A549 (cell line): ENCODE data around the gene AUTS2. TPM values are rescaled to one million over a fixed set of nuclear protein-coding genes. Genes with fewer than 3 reads are reported as not detected.

Experiments
- ATAC-seq, 2 experiments: fragments of 200-7000 bp in 1 of 2; fragments of >200 bp in 1 of 2; cut with Nextera tagmentation in 1 of 2; cut with Tn5 transposase in 1 of 2; 3 replicates each; pipeline versions ENCODE4 v1.8.0 to v1.9.1; 2018 to 2020; ENCODE audit warnings: mild to moderate bottlenecking in 1 of 2, moderate library complexity in 1 of 2
- CTCF ChIA-PET: fragments of 300-600 bp; sonication (Branson Sonifier 250); formaldehyde crosslinking; extraction: SDS; loops from one replicate; lab custom pipeline; 2021; ENCODE audit warnings: antibody characterized with exemption, inconsistent platforms; lab: Yijun Ruan, JAX
- POLR2A ChIA-PET: fragments of 350-600 bp; formaldehyde crosslinking; extraction: SDS; loops from one replicate; lab custom pipeline; 2021; ENCODE audit warnings: antibody characterized with exemption, inconsistent platforms; lab: Yijun Ruan, JAX
- DNase-seq, 2 experiments: peaks; one replicate each; pipeline versions ENCODE4 v3.0.0 to v3.0.0-alpha.2; 2011 to 2016; ENCODE audit warnings: low read depth in 1 of 2, low spot score in 1 of 2
- FAIRE-seq: peaks from 2 replicates; lab custom pipeline; 2011; peaks lifted over from hg19 to GRCh38; lab: Jason Lieb, UNC
- H3K27ac ChIP-seq, 2 experiments: fragments of >200 bp; sonication (Bioruptor Twin); formaldehyde crosslinking; 3 replicates each; pipeline ENCODE4 v1.5.1; 2016 to 2017
- H3K4me1 ChIP-seq: fragments of >200 bp; sonication (Bioruptor Twin); formaldehyde crosslinking; 3 replicates; pipeline ENCODE4 v1.6.1; 2016
- H3K4me2 ChIP-seq: fragments of >200 bp; sonication (Bioruptor Twin); formaldehyde crosslinking; 3 replicates; pipeline ENCODE4 v1.6.1; 2016
- H3K4me3 ChIP-seq: fragments of >200 bp; sonication (Bioruptor Twin); formaldehyde crosslinking; 3 replicates; pipeline ENCODE4 v1.5.1; 2016
- H3K9me3 ChIP-seq: fragments of >200 bp; sonication (Bioruptor Twin); formaldehyde crosslinking; 3 replicates; pipeline ENCODE4 v1.6.1; 2016
- CBX2 ChIP-seq: fragments of 200-600 bp; sonication (generic); IDR thresholded peaks from 2 replicates; pipeline ENCODE4 v1.6.1; 2016; ENCODE audit warnings: low read depth, mild to moderate bottlenecking, borderline replicate concordance
- CBX8 ChIP-seq: fragments of 200-600 bp; sonication (generic); IDR thresholded peaks from 2 replicates; pipeline ENCODE4 v1.6.1; 2016
- CEBPB ChIP-seq, 2 experiments: fragments of >200 bp in 1 of 2; sonication (Bioruptor Twin) in 1 of 2; formaldehyde crosslinking in 1 of 2; IDR thresholded peaks; 2 replicates each; pipeline ENCODE4 v1.6.1; 2012 to 2016
- FOSB ChIP-seq: fragments of 250-450 bp; sonication (Bioruptor Pico); IDR thresholded peaks from 2 replicates; pipeline ENCODE4 v1.5.0; 2020; ENCODE audit warnings: mild to moderate bottlenecking, moderate library complexity
- HMGXB4 ChIP-seq: fragments of 250-450 bp; sonication (Bioruptor Pico); IDR thresholded peaks from 2 replicates; pipeline ENCODE4 v1.5.0; 2021; ENCODE audit warnings: mild to moderate bottlenecking, moderate library complexity, borderline replicate concordance
- HOXB5 ChIP-seq: fragments of 250-450 bp; sonication (Bioruptor Pico); IDR thresholded peaks from 2 replicates; pipeline ENCODE4 v1.5.0; 2020; ENCODE audit warnings: mild to moderate bottlenecking, moderate library complexity
- KDM1A ChIP-seq: fragments of 200-600 bp; sonication (generic); IDR thresholded peaks from 2 replicates; pipeline ENCODE4 v1.6.1; 2016; ENCODE audit warnings: low read depth, mild to moderate bottlenecking
- KDM5A ChIP-seq: fragments of 200-600 bp; sonication (generic); IDR thresholded peaks from 2 replicates; pipeline ENCODE4 v1.6.1; 2016; ENCODE audit warnings: antibody characterized with exemption, mild to moderate bottlenecking
- NFE2L2 ChIP-seq: fragments of 150-350 bp; conservative IDR thresholded peaks from 2 replicates; pipeline ENCODE4 v1.6.1; 2014; ENCODE audit warnings: low read length
- NPAS2 ChIP-seq: fragments of 250-450 bp; sonication (Bioruptor Pico); IDR thresholded peaks from 2 replicates; pipeline ENCODE4 v1.8.0; 2022; ENCODE audit warnings: mild to moderate bottlenecking, moderate library complexity, borderline replicate concordance
- NR3C1 ChIP-seq: fragments of >200 bp; sonication (Bioruptor Twin); formaldehyde crosslinking; IDR thresholded peaks from 3 replicates; pipeline ENCODE4 v1.6.1; 2017
- PBX3 ChIP-seq: IDR thresholded peaks from 2 replicates; pipeline ENCODE4 v1.6.1; 2012
- RAD21 ChIP-seq, 2 experiments: fragments of >200 bp in 1 of 2; sonication (Bioruptor Twin) in 1 of 2; formaldehyde crosslinking in 1 of 2; IDR thresholded peaks in 1 of 2; conservative IDR thresholded peaks in 1 of 2; 2 replicates in 1 of 2; 3 replicates in 1 of 2; pipeline ENCODE4 v1.6.1; 2012 to 2018; ENCODE audit warnings: inconsistent platforms in 1 of 2
- SMC3 ChIP-seq: fragments of >200 bp; sonication (Bioruptor Twin); formaldehyde crosslinking; IDR thresholded peaks from 3 replicates; pipeline ENCODE4 v1.6.1; 2018; ENCODE audit warnings: inconsistent platforms
- WGBS: methylation state at CpG from one replicate; pipeline ENCODE4 v1.1.6; 2017; ENCODE audit errors: missing lambda C conversion rate; 5-methylcytosine and 5-hydroxymethylcytosine counted together
- polyA plus RNA-seq, 4 experiments: library from polyadenylated mRNA; depleted of rRNA in 3 of 4; stranded (reverse); fragments of >200 nt; fragmentation: RNase III in 1 of 4; extraction: RNeasy Plus Mini Kit Qiagen cat#74134 plus additional on column Dnase treatment in 1 of 4; gene quantifications; 2 replicates in 3 of 4; 3 replicates in 1 of 4; pipeline ENCODE4 v1.2.3, GENCODE V29; 2011 to 2017

Gene AUTS2
- polyA plus RNA-seq, 2 of the 4 experiments (the other 2 are of a cell fraction): 1.6 to 3.6 TPM

GRCh38 chr7:69652947-69653701 lies 54.8 kb downstream of the AUTS2 start (continued):
- no peak for TF ChIP-seq NPAS2 (CRISPR knock-in tag)
- TF ChIP-seq PBX3: no peak
- no peak for TF ChIP-seq KDM1A

- FAIRE-seq: no peak
- 64% methylated on average over 2 of the region's 2 CpGs for WGBS
These were observed 55.5 kb downstream of the AUTS2 start for GRCh38 chr7:69653806-69654205.

GRCh38 chr7:69654381-69654780 lies 56.1 kb downstream of the AUTS2 start:
- POLR2A ChIA-PET: no interaction called here

More at GRCh38 chr7:69653806-69654205, 55.5 kb downstream of the AUTS2 start:
- no peak for ATAC-seq
- CTCF ChIA-PET: interaction anchor here (0.7 to 1.2 kb wide), 2 partner anchors 1002 to 1045 kb away, joined by 3 read pairs; no protein-coding TSS in a partner anchor
- peak overlapping the region; percentile 24 to 31; a peak in 2 of 6 replicates for H3K27ac ChIP-seq
- H3K4me2 ChIP-seq: no peak overlapping the region; the same call in 2 of the 3 replicates
- H3K4me1 ChIP-seq: peaks cover 15% of the 10 kb centered on the region; the same call in 2 of the 3 replicates
- TF ChIP-seq KDM5A (no peak), FOSB (CRISPR knock-in tag) (no peak), HOXB5 (CRISPR knock-in tag) (no peak), CBX2 (no peak), NR3C1 (no peak), CBX8 (no peak), SMC3 (no peak)
- TF ChIP-seq, all 56 proteins: peak for 0
- no peak for DNase-seq
- no peaks in the 10 kb centered on the region for H3K9me3 ChIP-seq
- no peak overlapping the region for H3K4me3 ChIP-seq
- POLR2A ChIA-PET: no interaction called here

More at GRCh38 chr7:69654381-69654780, 56.1 kb downstream of the AUTS2 start:
- H3K27ac ChIP-seq: peak overlapping the region; percentile 31 to 45; a peak in 2 of 6 replicates
- no peaks in the 10 kb centered on the region for H3K9me3 ChIP-seq
- peak overlapping the region; percentile 19; the same call in 1 of the 3 replicates for H3K4me2 ChIP-seq
- ATAC-seq (no peak), FAIRE-seq (no peak), DNase-seq (peak in 1 of 2 experiments; percentile 21)
- peaks cover 19% of the 10 kb centered on the region; the same call in 2 of the 3 replicates for H3K4me1 ChIP-seq
- CTCF ChIA-PET: interaction anchor here (1.2 kb wide), 1 partner anchor 1044 kb away, joined by 3 read pairs; no protein-coding TSS in a partner anchor
- TF ChIP-seq HMGXB4 (no peak), RAD21 (conservative IDR thresholded peaks at IDR 0.05 in 1 of 2, IDR thresholded peaks at IDR 0.05 in 1 of 2) (no peak), NFE2L2 (no peak), CEBPB (IDR thresholded peaks at IDR 0.05) (peak in 1 of 2 experiments; percentile 37; a peak in 1 of 4 replicates), NR3C1 (no peak)
- 39% methylated on average over 2 of the region's 2 CpGs for WGBS
- no peak overlapping the region for H3K4me3 ChIP-seq
